SK-N-MC (cell line): Measurements from ENCODE around the gene NECAB3.

Experiments
- EZH2 ChIP-seq: fragments of 200-600 bp; sonication (generic); IDR thresholded peaks from one replicate; pipeline ENCODE4 v1.6.1; 2017; ENCODE audit warnings: antibody characterized with exemption
- FOXP2 ChIP-seq: optimal IDR thresholded peaks from 2 replicates; pipeline ENCODE3; 2011; ENCODE audit warnings: mild to moderate bottlenecking, moderate library complexity; ENCODE audit not compliant: insufficient read depth; ENCODE audit errors: extremely low read length, control extremely low read depth
- POLR2AphosphoS5 ChIP-seq: IDR thresholded peaks from 2 replicates; pipeline ENCODE4 v1.6.1; 2012; ENCODE audit warnings: mild to moderate bottlenecking, low read depth, low read length, borderline replicate concordance

DNA sequence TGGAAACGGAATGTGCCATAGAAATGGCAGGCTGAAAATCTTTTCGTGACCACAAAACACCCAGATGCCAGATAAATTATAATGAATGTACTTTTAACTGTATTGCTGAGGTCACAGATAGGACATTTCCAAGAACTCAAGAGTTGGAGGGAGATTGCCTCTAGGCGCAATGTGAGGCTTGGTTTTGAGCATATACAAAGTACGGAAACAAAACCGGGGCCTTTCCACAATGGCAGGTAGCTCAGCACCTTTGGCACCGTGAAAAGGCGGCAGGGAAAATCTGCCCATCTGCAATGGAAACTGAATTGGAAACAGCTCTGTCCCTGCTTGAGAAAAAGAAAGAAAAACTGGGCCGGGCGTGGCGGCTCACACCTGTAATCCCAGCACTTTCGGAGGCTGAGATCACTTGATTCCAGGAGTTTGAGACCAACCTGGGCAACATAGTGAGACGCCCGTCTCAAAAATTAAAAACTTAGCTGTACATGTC lies 22.6 kb downstream of the NECAB3 start:
- TF ChIP-seq EZH2 (no peak), POLR2AphosphoS5 (no peak), FOXP2 (no peak)
